ENCODE results near the gene RNF145.

DNA sequence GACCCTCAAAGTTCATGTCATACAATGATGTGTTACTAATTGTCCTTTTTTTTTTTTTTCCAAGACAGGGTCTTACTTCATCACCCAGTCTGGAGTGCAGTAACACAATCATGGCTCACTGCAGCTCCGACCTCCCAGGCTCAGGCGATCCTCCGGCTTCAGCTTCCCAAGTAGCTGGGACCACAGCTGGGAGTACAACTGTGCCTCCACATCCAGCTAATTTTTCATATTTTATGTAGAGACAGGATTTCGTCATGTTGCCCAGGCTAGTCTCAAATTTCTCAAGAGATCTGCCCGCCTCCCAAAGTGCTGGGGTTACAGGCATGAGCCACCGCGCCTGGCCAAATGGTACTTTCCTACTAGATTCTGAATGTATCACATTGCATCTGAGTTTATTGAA is 60.3 kb downstream of the RNF145 start:
- TF ChIP-seq POLR2A (IDR thresholded peaks at IDR 0.05), result no peak
- TF ChIP-seq, protein P1, sequence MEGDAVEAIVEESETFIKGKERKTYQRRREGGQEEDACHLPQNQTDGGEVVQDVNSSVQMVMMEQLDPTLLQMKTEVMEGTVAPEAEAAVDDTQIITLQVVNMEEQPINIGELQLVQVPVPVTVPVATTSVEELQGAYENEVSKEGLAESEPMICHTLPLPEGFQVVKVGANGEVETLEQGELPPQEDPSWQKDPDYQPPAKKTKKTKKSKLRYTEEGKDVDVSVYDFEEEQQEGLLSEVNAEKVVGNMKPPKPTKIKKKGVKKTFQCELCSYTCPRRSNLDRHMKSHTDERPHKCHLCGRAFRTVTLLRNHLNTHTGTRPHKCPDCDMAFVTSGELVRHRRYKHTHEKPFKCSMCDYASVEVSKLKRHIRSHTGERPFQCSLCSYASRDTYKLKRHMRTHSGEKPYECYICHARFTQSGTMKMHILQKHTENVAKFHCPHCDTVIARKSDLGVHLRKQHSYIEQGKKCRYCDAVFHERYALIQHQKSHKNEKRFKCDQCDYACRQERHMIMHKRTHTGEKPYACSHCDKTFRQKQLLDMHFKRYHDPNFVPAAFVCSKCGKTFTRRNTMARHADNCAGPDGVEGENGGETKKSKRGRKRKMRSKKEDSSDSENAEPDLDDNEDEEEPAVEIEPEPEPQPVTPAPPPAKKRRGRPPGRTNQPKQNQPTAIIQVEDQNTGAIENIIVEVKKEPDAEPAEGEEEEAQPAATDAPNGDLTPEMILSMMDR (IDR thresholded peaks at IDR 0.05 in 8 of 11, conservative IDR thresholded peaks at IDR 0.05 in 3 of 11), result no peak

Measured in spleen (tissue), 7 donors.